NCI-H345 treated with DMSO at 0.1 percent for 48 hours (cell line): ENCODE data around the gene XRN2.
"Not testable (repeated sequence)": the region's sequence is repeated elsewhere in the genome, so short reads cannot be mapped to it uniquely, and the experiment has no call there.

Experiments used
- DNase-seq: peaks from one replicate; lab custom pipeline; 2025; ENCODE audit not compliant: unreplicated experiment; lab: John Stamatoyannopoulos, UW

XRN2 gene

GRCh38 chr20:21388566-21388965 lies 85.4 kb downstream of the XRN2 start:
- peak; percentile 21 for DNase-seq

DNA sequence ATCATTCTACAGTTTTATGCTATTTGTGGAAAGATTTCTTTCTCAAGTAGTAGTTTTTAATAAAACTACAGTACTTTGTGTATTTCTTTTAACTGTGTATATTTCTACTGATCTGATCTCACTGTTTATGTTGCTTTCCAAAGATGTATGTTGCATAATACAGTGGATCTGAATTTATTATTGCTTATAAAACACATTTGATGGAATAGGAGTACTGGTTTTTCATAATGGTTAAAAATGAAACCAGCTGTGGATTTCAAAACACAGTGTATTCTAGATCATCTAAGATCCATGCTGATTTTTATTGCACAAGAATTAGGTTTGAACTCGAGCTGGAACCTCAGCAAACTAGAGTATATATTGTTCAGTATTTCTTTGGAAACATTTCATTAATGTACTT lies 86.2 kb downstream of the XRN2 start:
- no peak for DNase-seq

DNA sequence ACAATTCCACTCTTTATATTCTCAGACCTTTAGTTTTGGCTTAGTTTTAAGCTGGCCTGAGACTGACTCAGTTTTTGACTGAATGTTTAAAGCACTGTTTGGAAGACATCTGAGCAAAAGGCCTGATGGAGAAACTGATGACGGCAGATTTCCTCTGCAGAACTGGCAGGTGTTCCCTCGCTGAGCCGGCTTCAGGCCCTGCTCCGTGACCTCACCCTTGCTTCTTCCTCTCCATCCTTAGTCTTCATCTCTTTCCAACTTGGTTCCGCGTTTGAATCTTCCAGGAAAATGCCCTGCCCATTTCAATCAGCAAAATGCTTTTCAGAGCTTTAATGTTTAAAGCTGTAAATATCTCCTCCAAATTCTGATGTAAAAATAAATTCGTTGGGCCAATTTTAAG lies 87.6 kb downstream of the XRN2 start:
- no peak for DNase-seq

DNA sequence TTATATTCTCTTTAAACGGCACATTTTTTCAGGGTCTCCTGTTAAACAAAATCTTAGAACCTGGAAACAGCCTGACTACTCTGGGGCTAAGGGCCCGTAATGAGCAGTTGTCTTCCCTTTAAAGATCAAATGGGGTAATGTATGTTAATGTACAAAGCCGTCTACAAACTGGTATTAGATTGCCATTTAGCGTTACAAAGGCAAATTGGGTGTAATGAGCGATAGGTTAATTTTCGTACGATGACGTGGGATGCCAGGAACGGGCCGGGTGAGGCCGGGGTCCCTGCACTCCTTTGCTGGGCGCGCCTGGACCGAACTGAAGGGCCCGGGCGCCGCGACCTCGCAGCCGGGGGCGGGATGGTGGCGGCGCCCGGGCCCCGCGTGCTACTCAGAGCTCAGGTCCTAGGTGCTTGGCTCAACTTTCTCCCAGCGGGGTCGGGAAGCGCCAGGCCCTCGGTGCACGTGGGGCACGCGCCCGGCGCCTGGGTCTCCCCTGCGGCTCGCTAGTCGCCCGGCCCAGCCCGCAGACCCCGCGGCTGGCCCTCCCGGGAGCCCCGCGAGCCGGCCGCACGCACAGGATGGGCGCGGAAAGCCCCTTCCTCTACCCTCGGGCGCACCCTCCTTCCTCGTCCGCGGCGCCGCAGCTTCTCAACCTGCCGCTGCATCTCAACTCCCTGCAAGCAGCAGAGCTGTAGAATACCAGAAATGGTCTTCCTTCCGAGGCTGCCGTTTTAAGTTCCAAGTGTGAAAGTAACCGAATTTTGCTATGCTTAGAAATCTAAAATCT lies 88.2 kb downstream of the XRN2 start:
- DNase-seq: no peak

DNA sequence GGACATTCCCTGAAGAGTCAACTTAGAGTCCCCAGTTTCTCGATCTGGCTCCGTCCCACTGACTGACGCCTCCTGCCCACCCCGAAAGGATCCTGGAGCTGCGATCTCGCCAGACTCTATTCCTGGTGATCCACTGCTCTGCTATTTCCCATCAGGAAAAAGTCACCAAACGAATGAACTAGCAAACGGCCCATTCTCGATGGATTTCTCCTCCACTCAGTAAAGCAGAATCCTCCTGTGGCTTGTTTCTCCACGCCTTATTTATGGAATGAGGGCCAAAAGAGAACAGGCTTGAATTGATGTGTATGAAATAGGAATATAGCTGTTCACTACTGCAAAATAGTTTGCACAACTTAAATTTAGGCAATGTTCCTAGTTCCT lies 88.8 kb downstream of the XRN2 start:
- DNase-seq: no peak

GRCh38 chr20:21393166-21393565 lies 90.0 kb downstream of the XRN2 start:
- no peak for DNase-seq

GRCh38 chr20:21393816-21394519 lies 90.8 kb downstream of the XRN2 start:
- no peak for DNase-seq

DNA sequence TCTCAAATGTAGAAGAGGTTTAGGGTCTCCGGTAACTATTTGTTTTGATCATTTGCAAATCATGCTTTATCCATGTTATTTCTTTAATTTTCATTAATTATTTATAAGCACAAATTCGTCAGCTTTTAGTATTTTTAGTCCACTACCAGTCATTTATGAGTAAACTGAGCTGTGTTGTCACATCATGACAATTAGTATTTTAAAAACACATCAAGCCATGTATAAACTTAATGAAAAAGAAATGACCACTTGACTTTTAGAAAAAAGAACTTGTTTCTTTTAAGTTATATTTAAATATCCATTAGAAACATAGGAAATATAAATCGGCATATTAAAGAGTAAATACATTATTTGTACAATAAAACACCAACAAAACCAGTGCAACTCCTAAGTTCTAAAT lies 91.4 kb downstream of the XRN2 start:
- DNase-seq: no peak

- DNase-seq: no peak
Measured at GRCh38 chr20:21395051-21395665, 92.0 kb downstream of the XRN2 start.

GRCh38 chr20:21395666-21396598 lies 92.8 kb downstream of the XRN2 start:
- no peak for DNase-seq

DNA sequence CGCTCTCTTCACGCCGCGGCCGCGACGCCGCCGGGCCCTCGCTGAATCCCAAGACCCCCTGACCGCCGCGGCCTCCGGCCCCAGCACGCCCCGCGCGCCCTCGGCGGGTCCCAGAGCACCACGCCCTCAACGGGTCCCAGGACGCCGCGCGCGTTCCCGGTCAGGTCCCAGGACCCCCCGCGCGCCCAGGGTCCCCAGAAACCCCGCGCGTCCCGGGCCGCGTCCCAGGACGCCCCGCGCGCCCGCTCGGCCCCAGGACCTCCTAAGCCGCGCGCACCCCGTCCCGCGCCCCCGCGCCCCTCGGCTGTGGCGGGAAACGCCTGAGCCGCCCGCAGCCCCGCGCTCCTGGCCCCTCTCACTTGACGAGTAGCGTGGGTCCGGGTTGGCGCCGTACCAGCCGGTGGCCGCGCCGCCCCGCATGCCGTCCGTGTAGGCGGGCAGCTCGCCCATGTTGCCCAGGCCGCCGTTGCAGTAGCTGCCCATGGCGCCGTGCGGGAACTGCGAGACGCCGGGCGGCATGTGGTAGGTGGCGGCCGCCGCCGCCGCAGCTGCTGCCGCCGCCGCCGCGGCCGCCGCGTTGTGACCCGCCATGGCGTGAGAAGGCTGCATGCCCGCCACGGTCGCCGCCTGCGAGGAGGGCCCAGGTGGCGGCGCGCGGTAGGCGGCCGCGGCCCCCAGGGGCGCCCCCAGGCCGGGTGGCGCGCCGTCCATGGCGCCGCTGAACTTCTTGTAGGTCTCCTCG lies 93.6 kb downstream of the XRN2 start:
- no peak for DNase-seq

GRCh38 chr20:21397341-21398108 lies 94.4 kb downstream of the XRN2 start, which contains the start of gene NKX2-4:
Gene NKX2-4 (minus strand): TSS chr20:21397526. CDS start chr20:21397399, 127 bp downstream.
- no peak for DNase-seq

GRCh38 chr20:21398109-21399004 lies 95.2 kb downstream of the XRN2 start:
- no peak for DNase-seq

DNA sequence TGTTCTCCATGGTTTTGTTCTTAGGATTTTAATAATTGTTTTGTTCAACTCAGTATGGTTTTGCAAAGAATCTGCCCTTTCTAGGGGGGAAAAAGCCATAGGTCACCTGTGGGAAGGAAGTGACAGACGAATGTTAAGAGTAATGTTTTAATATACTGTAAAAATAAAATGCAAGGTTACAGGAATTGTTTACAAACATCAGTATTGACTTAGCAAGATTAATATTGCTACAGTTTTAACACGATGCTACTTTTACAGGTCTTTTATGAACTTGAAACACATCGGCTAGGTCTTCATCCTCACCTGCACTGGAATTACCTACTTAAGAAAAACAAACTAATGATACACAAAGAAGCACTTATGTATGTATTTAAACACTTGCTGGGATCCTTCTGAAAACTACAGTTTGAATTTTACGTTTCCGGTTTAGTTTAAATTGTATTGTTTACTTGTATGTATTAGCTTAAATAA lies 95.9 kb downstream of the XRN2 start:
- DNase-seq: no peak

GRCh38 chr20:21411725-21412124 lies 108.6 kb downstream of the XRN2 start:
- no peak for DNase-seq

- DNase-seq: not testable (repeated sequence)
Measured at GRCh38 chr20:21413996-21414395, 110.9 kb downstream of the XRN2 start.

DNA sequence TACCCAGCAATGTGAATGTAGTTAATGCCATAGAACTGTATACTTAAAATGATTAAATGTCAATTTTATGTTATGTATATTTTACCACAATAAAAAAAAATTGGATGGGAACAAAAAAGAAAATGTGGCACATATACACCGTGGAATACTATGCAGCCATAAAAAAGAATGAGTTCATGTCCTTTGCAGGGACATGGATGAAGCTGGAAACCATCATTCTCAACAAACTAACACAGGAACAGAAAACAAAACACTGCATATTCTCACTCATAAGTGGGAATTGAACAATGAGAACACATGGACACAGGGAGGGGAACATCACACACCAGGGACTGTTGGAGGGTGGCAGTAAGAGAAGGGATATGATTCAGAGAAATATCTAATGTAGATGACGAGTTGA lies 116.0 kb downstream of the XRN2 start:
- DNase-seq: not testable (repeated sequence)

DNA sequence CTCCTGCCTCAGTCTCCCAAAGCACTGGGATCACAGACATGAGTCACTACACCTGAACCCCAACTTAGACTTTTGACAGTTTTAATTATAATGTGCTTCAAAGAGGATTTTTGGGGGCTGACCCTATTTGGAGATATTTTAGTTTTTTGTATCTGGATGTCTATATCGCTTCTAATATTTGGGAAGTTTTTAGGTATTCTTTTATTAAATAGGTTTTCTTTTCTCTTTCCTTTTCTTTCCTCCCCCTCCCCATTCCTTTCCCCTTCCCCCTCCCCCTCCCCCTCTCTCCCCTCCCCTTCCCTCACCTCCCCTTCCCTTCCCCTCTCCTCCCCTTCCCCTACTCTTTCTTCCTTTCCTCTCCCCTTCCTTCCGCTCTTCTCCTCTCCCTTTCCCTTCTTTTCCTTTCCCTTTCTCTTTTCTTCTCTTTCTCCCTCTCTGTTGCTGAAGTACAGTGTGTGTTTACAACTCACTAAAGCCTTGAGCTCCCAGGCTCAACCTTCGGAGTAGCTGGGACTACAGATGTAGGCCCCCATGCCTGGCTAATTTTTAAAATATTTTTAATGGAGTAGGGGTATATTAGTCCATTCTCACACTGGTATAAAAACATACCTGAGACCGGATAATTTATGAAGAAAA lies 118.6 kb downstream of the XRN2 start:
- no peak for DNase-seq
